Measurements from ENCODE around the gene KRR1.
A peak's percentile ranks its signal among the peaks of the same experiment; 100 is the strongest.
"Not testable (repeated sequence)": the region's sequence is repeated elsewhere in the genome, so short reads cannot be mapped to it uniquely, and the experiment has no call there.

Gene KRR1

GRCh38 chr12:75545636-75546035, 34.2 kb upstream of the KRR1 start:
- Histone ChIP-seq H3K4me3 (ENCODE audit: low read length) (no peak overlapping the region), H3K9me3 (ENCODE audit: control insufficient read depth, low read depth, low read length) (no peaks in the 10 kb centered on the region), H3K36me3 (ENCODE audit: control insufficient read depth, low read depth, low read length) (no peaks in the 10 kb centered on the region), H3K27me3 (ENCODE audit: control insufficient read depth, insufficient read depth, low read length) (no peaks in the 10 kb centered on the region), H3K4me1 (ENCODE audit: control insufficient read depth, low read depth, low read length) (peaks cover 6% of the 10 kb centered on the region), H3K9ac (ENCODE audit: low read length) (no peak overlapping the region), H3K27ac (ENCODE audit: low read length) (no peak overlapping the region)

GRCh38 chr12:75543529-75543928, 32.1 kb upstream of the KRR1 start:
- Histone ChIP-seq H3K27ac (ENCODE audit: low read length) (no peak overlapping the region), H3K27me3 (ENCODE audit: control insufficient read depth, insufficient read depth, low read length) (no peaks in the 10 kb centered on the region), H3K36me3 (ENCODE audit: control insufficient read depth, low read depth, low read length) (no peaks in the 10 kb centered on the region), H3K9me3 (ENCODE audit: control insufficient read depth, low read depth, low read length) (no peaks in the 10 kb centered on the region), H3K4me3 (ENCODE audit: low read length) (no peak overlapping the region), H3K9ac (ENCODE audit: low read length) (no peak overlapping the region), H3K4me1 (ENCODE audit: control insufficient read depth, low read depth, low read length) (peaks cover 1% of the 10 kb centered on the region)

GRCh38 chr12:75542942-75543341, 31.5 kb upstream of the KRR1 start:
- Histone ChIP-seq H3K9ac (ENCODE audit: low read length) (no peak overlapping the region), H3K4me3 (ENCODE audit: low read length) (no peak overlapping the region), H3K36me3 (ENCODE audit: control insufficient read depth, low read depth, low read length) (no peaks in the 10 kb centered on the region), H3K27ac (ENCODE audit: low read length) (no peak overlapping the region), H3K9me3 (ENCODE audit: control insufficient read depth, low read depth, low read length) (no peaks in the 10 kb centered on the region), H3K4me1 (ENCODE audit: control insufficient read depth, low read depth, low read length) (no peaks in the 10 kb centered on the region), H3K27me3 (ENCODE audit: control insufficient read depth, insufficient read depth, low read length) (no peaks in the 10 kb centered on the region)

DNA sequence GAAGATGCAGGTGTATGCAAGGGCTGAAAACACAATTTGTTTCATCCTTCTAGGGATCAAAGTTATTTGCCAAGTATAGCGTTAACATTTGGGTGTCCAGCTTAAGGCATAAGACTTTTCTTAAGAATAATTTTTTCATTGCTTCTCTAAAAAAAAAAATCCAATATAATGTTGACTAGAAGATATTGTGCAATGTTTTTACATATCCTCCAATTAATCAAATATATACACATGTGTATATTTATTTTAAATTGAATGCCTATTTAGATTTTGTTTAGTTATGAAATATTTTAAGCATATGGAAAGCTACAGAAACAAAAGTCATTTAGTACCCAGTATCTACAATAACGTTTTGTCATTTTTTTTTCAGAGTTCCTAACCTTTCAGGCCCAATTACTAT, 28.5 kb upstream of the KRR1 start:
- Histone ChIP-seq H3K9me3 (ENCODE audit: control insufficient read depth, low read depth, low read length) (no peaks in the 10 kb centered on the region), H3K4me1 (ENCODE audit: control insufficient read depth, low read depth, low read length) (no peaks in the 10 kb centered on the region), H3K36me3 (ENCODE audit: control insufficient read depth, low read depth, low read length) (no peaks in the 10 kb centered on the region), H3K27ac (ENCODE audit: low read length) (no peak overlapping the region), H3K27me3 (ENCODE audit: control insufficient read depth, insufficient read depth, low read length) (no peaks in the 10 kb centered on the region), H3K9ac (ENCODE audit: low read length) (no peak overlapping the region), H3K4me3 (ENCODE audit: low read length) (no peak overlapping the region)

- Histone ChIP-seq H3K36me3 (ENCODE audit: control insufficient read depth, low read depth, low read length) (no peaks in the 10 kb centered on the region), H3K27ac (ENCODE audit: low read length) (no peak overlapping the region), H3K4me3 (ENCODE audit: low read length) (no peak overlapping the region), H3K27me3 (ENCODE audit: control insufficient read depth, insufficient read depth, low read length) (no peaks in the 10 kb centered on the region), H3K4me1 (ENCODE audit: control insufficient read depth, low read depth, low read length) (no peaks in the 10 kb centered on the region), H3K9me3 (ENCODE audit: control insufficient read depth, low read depth, low read length) (no peaks in the 10 kb centered on the region), H3K9ac (ENCODE audit: low read length) (no peak overlapping the region)
These were observed 21.8 kb upstream of the KRR1 start for GRCh38 chr12:75533239-75533638.

DNA sequence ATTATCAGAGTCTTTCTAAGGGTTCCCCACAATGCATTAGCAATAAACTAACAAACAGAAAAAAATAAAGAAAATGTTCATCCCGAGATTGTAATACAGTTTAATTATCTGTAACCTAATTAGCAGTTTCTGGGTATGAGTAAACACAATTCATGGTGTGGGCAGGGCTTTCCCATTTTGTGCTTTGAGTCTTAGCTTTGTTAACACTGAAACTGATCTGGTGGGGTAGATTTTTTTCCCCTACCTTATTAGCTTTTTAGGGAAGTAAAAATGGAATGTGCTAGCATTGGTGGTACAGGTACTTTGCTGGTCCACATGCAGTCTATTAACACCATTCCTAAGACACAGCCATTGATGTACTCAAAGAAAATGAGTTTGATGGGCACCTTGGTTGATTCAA, 18.4 kb upstream of the KRR1 start:
- peaks cover 4% of the 10 kb centered on the region for H3K4me1 ChIP-seq (ENCODE audit: control insufficient read depth, low read depth, low read length)
- no peak overlapping the region for H3K4me3 ChIP-seq (ENCODE audit: low read length)
- no peaks in the 10 kb centered on the region for H3K36me3 ChIP-seq (ENCODE audit: control insufficient read depth, low read depth, low read length)
- no peak overlapping the region for H3K27ac ChIP-seq (ENCODE audit: low read length)
- no peaks in the 10 kb centered on the region for H3K27me3 ChIP-seq (ENCODE audit: control insufficient read depth, insufficient read depth, low read length)
- no peak overlapping the region for H3K9ac ChIP-seq (ENCODE audit: low read length)
- H3K9me3 ChIP-seq (ENCODE audit: control insufficient read depth, low read depth, low read length) = no peaks in the 10 kb centered on the region

DNA sequence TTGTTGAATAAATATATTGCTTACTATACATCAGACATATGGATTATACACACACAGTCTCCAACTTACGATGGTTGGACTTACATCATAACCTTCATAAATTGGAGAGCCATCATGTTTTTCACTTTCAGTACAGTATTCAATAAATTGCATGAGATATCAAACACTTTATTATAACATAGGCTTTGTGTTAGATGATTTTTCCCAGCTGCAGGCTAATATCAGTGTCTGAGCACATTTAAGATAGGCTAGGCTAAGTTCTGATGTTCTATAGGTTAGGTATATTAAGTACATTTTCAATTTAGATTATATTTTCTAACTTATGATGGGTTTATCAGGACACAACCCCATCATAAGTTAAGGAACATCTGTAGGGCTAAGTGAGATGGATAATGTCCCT, 17.9 kb upstream of the KRR1 start:
- H3K36me3 ChIP-seq (ENCODE audit: control insufficient read depth, low read depth, low read length) = no peaks in the 10 kb centered on the region
- H3K4me3 ChIP-seq (ENCODE audit: low read length) = no peak overlapping the region
- peaks cover 4% of the 10 kb centered on the region for H3K4me1 ChIP-seq (ENCODE audit: control insufficient read depth, low read depth, low read length)
- H3K27ac ChIP-seq (ENCODE audit: low read length) = no peak overlapping the region
- H3K9ac ChIP-seq (ENCODE audit: low read length) = no peak overlapping the region
- H3K27me3 ChIP-seq (ENCODE audit: control insufficient read depth, insufficient read depth, low read length) = no peaks in the 10 kb centered on the region
- no peaks in the 10 kb centered on the region for H3K9me3 ChIP-seq (ENCODE audit: control insufficient read depth, low read depth, low read length)

DNA sequence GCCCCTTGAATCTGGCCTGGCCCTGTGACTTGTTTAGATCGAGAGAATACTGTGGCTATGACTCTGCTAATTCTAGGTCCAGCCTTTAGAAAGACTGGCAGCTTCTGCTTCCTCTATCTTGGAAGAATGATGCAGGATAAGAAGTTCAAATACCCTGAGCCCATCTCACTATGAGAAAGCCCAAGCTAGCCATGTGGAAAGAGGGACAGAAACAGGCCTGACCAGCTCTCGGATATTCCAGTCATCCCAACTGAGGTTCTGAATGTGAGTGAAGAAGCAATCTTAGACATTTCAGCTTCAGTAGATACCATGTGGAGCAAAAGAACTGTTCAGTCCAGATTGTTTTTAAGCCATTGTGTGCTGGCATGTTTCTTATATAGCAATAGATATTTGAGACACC, 17.3 kb upstream of the KRR1 start:
- no peak overlapping the region for H3K9ac ChIP-seq (ENCODE audit: low read length)
- H3K4me1 ChIP-seq (ENCODE audit: control insufficient read depth, low read depth, low read length) = peaks cover 4% of the 10 kb centered on the region
- H3K27me3 ChIP-seq (ENCODE audit: control insufficient read depth, insufficient read depth, low read length) = no peaks in the 10 kb centered on the region
- H3K4me3 ChIP-seq (ENCODE audit: low read length) = no peak overlapping the region
- H3K36me3 ChIP-seq (ENCODE audit: control insufficient read depth, low read depth, low read length) = no peaks in the 10 kb centered on the region
- no peak overlapping the region for H3K27ac ChIP-seq (ENCODE audit: low read length)
- H3K9me3 ChIP-seq (ENCODE audit: control insufficient read depth, low read depth, low read length) = no peaks in the 10 kb centered on the region

DNA sequence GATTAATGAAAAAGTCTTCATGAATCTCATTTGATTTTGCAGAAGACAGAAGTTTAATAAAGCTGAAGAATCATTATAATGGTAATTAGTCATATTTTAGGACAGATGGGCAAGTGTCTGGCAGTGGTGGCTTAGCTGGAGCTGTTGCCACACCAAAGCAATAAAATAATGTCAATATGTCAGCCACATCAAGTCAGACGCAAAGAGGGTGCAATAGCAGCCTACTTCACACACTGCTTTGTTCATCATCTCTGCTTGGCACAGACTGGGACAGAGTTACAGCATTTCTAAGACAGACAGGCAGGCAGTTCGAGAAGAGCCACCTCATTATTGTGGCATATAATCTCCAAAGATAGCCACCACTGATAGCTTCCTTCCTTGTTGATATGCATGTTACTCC, 16.9 kb upstream of the KRR1 start:
- Histone ChIP-seq H3K4me1 (ENCODE audit: control insufficient read depth, low read depth, low read length) (peaks cover 4% of the 10 kb centered on the region), H3K36me3 (ENCODE audit: control insufficient read depth, low read depth, low read length) (no peaks in the 10 kb centered on the region), H3K27ac (ENCODE audit: low read length) (no peak overlapping the region), H3K27me3 (ENCODE audit: control insufficient read depth, insufficient read depth, low read length) (no peaks in the 10 kb centered on the region), H3K9ac (ENCODE audit: low read length) (no peak overlapping the region), H3K9me3 (ENCODE audit: control insufficient read depth, low read depth, low read length) (no peaks in the 10 kb centered on the region), H3K4me3 (ENCODE audit: low read length) (no peak overlapping the region)

DNA sequence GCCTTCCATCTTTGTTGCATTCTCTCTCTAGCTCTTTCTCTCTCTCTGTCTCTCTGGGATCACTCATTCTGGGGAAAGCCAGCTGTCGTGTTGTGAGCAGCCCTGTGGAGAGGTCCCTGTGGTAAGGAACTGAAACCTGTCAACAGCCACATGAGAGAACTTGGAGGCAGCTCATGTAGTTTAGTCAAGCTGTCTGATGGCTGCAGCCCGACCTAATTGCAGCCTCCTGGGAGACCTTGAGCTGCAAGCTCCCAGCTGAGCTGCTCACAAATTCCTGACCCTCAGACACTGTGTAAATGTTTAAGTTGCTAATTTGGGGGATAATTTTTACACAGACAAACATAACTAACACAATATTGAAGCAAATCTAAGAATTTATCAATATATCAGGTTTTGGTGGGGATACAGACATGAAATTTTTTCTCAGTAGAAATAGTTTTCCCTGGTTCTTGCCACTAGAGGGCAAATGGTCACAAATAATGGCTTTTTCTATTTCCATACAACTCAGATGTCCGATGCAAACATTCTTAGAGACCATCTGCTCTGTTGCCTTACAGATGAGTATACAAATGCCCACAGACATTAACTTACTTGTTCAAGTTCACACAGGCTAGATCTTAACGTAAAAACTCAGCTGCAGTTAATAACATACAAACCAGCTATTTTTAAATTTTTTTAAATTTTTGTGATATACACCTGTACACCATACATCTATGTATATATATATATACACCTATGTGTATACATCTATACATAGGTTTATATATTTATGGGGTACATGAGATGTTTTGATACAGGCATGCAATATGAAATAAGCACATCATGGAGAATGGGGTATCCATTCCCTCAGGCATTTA, 15.5 kb upstream of the KRR1 start:
- Histone ChIP-seq H3K9me3 (ENCODE audit: control insufficient read depth, low read depth, low read length) (no peaks in the 10 kb centered on the region), H3K27ac (ENCODE audit: low read length) (no peak overlapping the region), H3K4me1 (ENCODE audit: control insufficient read depth, low read depth, low read length) (peaks cover 4% of the 10 kb centered on the region), H3K36me3 (ENCODE audit: control insufficient read depth, low read depth, low read length) (no peaks in the 10 kb centered on the region), H3K4me3 (ENCODE audit: low read length) (no peak overlapping the region), H3K9ac (ENCODE audit: low read length) (peak overlapping the region; percentile 15), H3K27me3 (ENCODE audit: control insufficient read depth, insufficient read depth, low read length) (no peaks in the 10 kb centered on the region)

DNA sequence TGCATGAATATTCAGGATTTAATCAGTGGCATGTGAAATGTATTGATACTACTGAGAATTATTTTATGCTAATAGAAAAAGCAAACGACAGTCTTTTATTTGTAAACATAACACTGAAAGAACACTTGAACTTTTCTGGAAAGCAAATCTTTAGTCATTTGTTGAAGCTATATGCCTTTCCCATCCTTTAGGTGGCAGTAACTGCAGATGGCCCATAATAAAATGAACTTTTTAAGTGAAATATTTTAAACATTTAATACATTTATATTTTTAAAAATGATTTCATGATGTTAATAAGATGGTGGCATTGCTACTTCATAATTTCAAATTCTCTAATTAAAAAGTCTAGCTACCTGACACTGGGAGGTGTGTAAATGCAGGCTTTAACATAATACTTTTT, 13.9 kb upstream of the KRR1 start:
- Histone ChIP-seq H3K9ac (ENCODE audit: low read length) (no peak overlapping the region), H3K9me3 (ENCODE audit: control insufficient read depth, low read depth, low read length) (no peaks in the 10 kb centered on the region), H3K27me3 (ENCODE audit: control insufficient read depth, insufficient read depth, low read length) (no peaks in the 10 kb centered on the region), H3K36me3 (ENCODE audit: control insufficient read depth, low read depth, low read length) (no peaks in the 10 kb centered on the region), H3K4me3 (ENCODE audit: low read length) (no peak overlapping the region), H3K4me1 (ENCODE audit: control insufficient read depth, low read depth, low read length) (peaks cover 4% of the 10 kb centered on the region), H3K27ac (ENCODE audit: low read length) (no peak overlapping the region)

- not testable (repeated sequence) for H3K9ac ChIP-seq (ENCODE audit: low read length); H3K4me1 ChIP-seq (ENCODE audit: control insufficient read depth, low read depth, low read length); H3K27me3 ChIP-seq (ENCODE audit: control insufficient read depth, insufficient read depth, low read length); H3K9me3 ChIP-seq (ENCODE audit: control insufficient read depth, low read depth, low read length); H3K27ac ChIP-seq (ENCODE audit: low read length); H3K36me3 ChIP-seq (ENCODE audit: control insufficient read depth, low read depth, low read length); H3K4me3 ChIP-seq (ENCODE audit: low read length)
These were observed 10.7 kb upstream of the KRR1 start for GRCh38 chr12:75522124-75522523.

All from iPS-18a (cell line).